Naive thymus-derived CD8-positive, alpha-beta T cell (primary cell): ENCODE measurements around the gene TMEM131. TPM values are rescaled to one million over a fixed set of nuclear protein-coding genes. Genes with fewer than 3 reads are reported as not detected.

Experiments used
- ATAC-seq, 2 donors: fragments of 150-1000 bp; cut with Tn5 transposase in 1 of 2; sonication (Bioruptor Pico), chemical (Tn5 transposase) in 1 of 2; 1 replicate in 1 of 2; 2 replicates in 1 of 2; pipeline ENCODE4 v1.10.0; 2021; ENCODE audit warnings: mild to moderate bottlenecking in 2 of 2, moderate library complexity in 2 of 2
- POLR2A ChIA-PET: fragments of 350-600 bp; sonication (Branson Sonifier 250); formaldehyde crosslinking; loops from one replicate; lab custom pipeline; 2021; ENCODE audit warnings: antibody characterized with exemption; lab: Charles Lee
- DNase-seq, 10 donors: peaks; one replicate each; pipeline versions ENCODE4 v3.0.0 to v3.0.0-alpha.2; 2020 to 2022
- H3K27ac Mint-ChIP-seq, 10 donors: one replicate each; pipeline ENCODE4 v1.8.0; 2020 to 2022; ENCODE audit warnings: mild to moderate bottlenecking in 10 of 10, mixed read lengths in 10 of 10, moderate library complexity in 4 of 10, inconsistent platforms in 1 of 10
- H3K27me3 Mint-ChIP-seq, 5 donors: one replicate each; pipeline ENCODE4 v1.8.0; 2021 to 2022; ENCODE audit warnings: mixed read lengths in 5 of 5
- H3K36me3 Mint-ChIP-seq, 3 donors: one replicate each; pipeline ENCODE4 v1.8.0; 2020 to 2022; ENCODE audit warnings: mixed read lengths in 3 of 3, mild to moderate bottlenecking in 2 of 3, inconsistent platforms in 1 of 3
- H3K4me1 Mint-ChIP-seq, 4 donors: one replicate each; pipeline ENCODE4 v1.8.0; 2021 to 2022; ENCODE audit warnings: mixed read lengths in 4 of 4
- H3K4me3 Mint-ChIP-seq, 10 donors: one replicate each; pipeline ENCODE4 v1.8.0; 2020 to 2022; ENCODE audit warnings: mild to moderate bottlenecking in 10 of 10, mixed read lengths in 10 of 10, moderate library complexity in 6 of 10, inconsistent platforms in 1 of 10
- H3K9me3 Mint-ChIP-seq, 9 donors: one replicate each; pipeline ENCODE4 v1.8.0; 2020 to 2022; ENCODE audit warnings: mixed read lengths in 9 of 9, mild to moderate bottlenecking in 3 of 9, inconsistent platforms in 1 of 9, moderate library complexity in 1 of 9
- polyA plus RNA-seq, 3 donors: library from polyadenylated mRNA; unstranded; fragments of 300-500 nt; fragmentation: Illumina TruSeq; gene quantifications; one replicate each; pipeline ENCODE4 v1.2.3, GENCODE V29; 2021
- total RNA-seq, 8 experiments: library from RNA in 2 of 8; stranded (reverse) in 2 of 8; gene quantifications; one replicate each; pipeline ENCODE4 v1.2.3 and lab custom pipeline; 2021 to 2026

TMEM131 gene
- total and polyA plus RNA-seq, 5 experiments from 2014 or later = 11.4 to 61.4 (median 18.1) TPM

DNA sequence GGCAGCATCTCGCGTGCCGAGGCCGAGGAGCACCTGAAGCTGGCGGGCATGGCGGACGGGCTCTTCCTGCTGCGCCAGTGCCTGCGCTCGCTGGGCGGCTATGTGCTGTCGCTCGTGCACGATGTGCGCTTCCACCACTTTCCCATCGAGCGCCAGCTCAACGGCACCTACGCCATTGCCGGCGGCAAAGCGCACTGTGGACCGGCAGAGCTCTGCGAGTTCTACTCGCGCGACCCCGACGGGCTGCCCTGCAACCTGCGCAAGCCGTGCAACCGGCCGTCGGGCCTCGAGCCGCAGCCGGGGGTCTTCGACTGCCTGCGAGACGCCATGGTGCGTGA, 271.7 kb downstream of the TMEM131 start:
- peaks cover 44 to 92% (median 82%) of the 10 kb centered on the region in 4 donors for H3K4me1 Mint-ChIP-seq
- H3K4me3 Mint-ChIP-seq = peak overlapping the region in 2 of 10 donors; percentile 43 to 60
- POLR2A ChIA-PET = interaction anchor here (0.9 to 9.5 kb wide), 3 partner anchors 11 to 20 kb away, joined by 3 to 49 read pairs (median 3); partner anchors contain the start of gene ZAP70
- H3K9me3 Mint-ChIP-seq = no peaks in the 10 kb centered on the region
- H3K27ac Mint-ChIP-seq = peak overlapping the region in 1 of 10 donors; percentile 67
- peaks cover 8 to 98% (median 42%) of the 10 kb centered on the region in 3 donors for H3K36me3 Mint-ChIP-seq
- no peaks in the 10 kb centered on the region for H3K27me3 Mint-ChIP-seq
- ATAC-seq = no peak
- DNase-seq = no peak

- peak overlapping the region; percentile 60 to 91 (median 77) for H3K27ac Mint-ChIP-seq
- POLR2A ChIA-PET = interaction anchor here (0.9 to 9.5 kb wide), 4 partner anchors 10 to 20 kb away, joined by 3 to 49 read pairs (median 3); partner anchors contain the start of gene ZAP70
- H3K27me3 Mint-ChIP-seq = no peaks in the 10 kb centered on the region
- H3K4me1 Mint-ChIP-seq = peaks cover 48 to 92% (median 85%) of the 10 kb centered on the region in 4 donors
- H3K36me3 Mint-ChIP-seq = peaks cover 8 to 97% (median 39%) of the 10 kb centered on the region in 3 donors
- no peaks in the 10 kb centered on the region for H3K9me3 Mint-ChIP-seq
- no peak for ATAC-seq
- no peak for DNase-seq
- H3K4me3 Mint-ChIP-seq = peak overlapping the region in 6 of 10 donors; percentile 8 to 51 (median 41)
Observed at GRCh38 chr2:97723156-97724072, 272.3 kb downstream of the TMEM131 start.

- H3K36me3 Mint-ChIP-seq = peaks cover 5 to 85% (median 42%) of the 10 kb centered on the region in 3 donors
- H3K9me3 Mint-ChIP-seq = no peaks in the 10 kb centered on the region
- peaks cover 45 to 89% (median 85%) of the 10 kb centered on the region in 4 donors for H3K4me1 Mint-ChIP-seq
- ATAC-seq (no peak), DNase-seq (no peak)
- POLR2A ChIA-PET = interaction anchor here (0.8 to 9.5 kb wide), 3 partner anchors 9 to 58 kb away, joined by 3 to 49 read pairs (median 4); partner anchors contain the start of genes ACTR1B and ZAP70
- H3K4me3 Mint-ChIP-seq = peak overlapping the region in 6 of 10 donors; percentile 4 to 51 (median 38)
- no peaks in the 10 kb centered on the region for H3K27me3 Mint-ChIP-seq
- H3K27ac Mint-ChIP-seq = peak overlapping the region; percentile 63 to 89 (median 78)
Observed at GRCh38 chr2:97722227-97722626, 273.5 kb downstream of the TMEM131 start.

DNA sequence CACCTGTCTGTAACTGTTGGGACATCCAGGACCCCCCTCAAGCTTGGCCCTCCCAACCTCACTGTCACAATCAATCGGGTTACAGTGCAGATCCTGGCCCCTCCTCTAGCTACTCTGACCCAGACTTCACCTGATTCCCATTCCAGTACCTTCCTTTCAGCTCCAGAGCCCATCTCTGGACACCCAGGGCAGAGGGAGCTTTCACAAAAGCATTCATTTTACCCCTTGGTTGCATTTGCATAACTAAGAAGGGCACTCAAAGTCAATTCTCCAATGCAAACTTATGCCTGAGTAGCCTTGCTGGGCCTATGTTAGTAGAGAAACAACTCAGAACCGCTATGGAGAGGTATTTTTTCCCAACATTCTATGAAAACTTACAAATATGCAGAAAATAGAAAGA, 275.0 kb downstream of the TMEM131 start:
- ATAC-seq (no peak), DNase-seq (peak in 1 of 10 donors; percentile 43)
- POLR2A ChIA-PET = interaction anchor here (0.7 kb wide), 1 partner anchor 26 kb away, joined by 4 read pairs; no protein-coding TSS in a partner anchor
- H3K4me1 Mint-ChIP-seq = peaks cover 51 to 88% (median 85%) of the 10 kb centered on the region in 4 donors
- peaks cover 5 to 82% (median 36%) of the 10 kb centered on the region in 3 donors for H3K36me3 Mint-ChIP-seq
- no peaks in the 10 kb centered on the region for H3K27me3 Mint-ChIP-seq
- no peaks in the 10 kb centered on the region for H3K9me3 Mint-ChIP-seq
- peak overlapping the region; percentile 93 to 100 (median 98) for H3K27ac Mint-ChIP-seq
- H3K4me3 Mint-ChIP-seq = peak overlapping the region; percentile 36 to 99 (median 73)

DNA sequence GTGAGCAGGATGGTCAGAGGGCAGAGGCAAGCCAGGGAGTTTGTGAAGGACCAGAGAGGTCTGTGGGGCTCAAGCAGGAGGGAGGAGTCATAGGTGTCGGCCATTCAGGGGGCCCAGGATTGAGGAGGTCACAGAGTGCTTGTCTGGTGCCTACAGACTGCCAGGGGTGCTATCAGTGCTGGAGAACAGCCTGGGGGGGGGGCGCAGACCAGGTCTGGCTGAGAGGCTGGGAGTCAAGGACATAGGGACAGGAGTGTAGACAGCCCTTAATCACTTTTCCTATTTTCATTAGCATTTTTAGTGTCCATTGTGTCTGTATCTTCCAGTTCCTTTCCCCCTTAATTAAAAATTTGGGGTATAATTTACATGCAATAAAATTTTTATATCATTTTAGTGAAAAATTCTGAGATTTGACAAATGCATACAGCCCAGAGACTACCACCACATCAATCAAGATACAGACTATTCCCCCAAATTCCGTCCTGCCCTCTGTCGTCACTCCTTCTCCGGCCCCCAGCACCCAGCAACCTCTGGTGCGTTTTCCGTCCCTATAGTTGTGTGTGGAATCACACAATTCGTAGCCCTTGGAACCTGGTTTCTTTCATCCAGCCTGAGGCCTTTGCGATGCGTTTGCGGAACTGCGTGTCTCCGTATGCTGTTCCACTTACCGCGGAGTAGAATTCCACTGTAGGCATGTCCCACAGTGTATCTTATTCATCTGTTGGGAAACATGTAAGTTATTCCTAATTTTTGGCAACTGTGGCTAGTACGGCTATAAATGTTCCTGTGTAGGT, 276.2 kb downstream of the TMEM131 start:
- peaks cover 58 to 86% (median 84%) of the 10 kb centered on the region in 4 donors for H3K4me1 Mint-ChIP-seq
- no peaks in the 10 kb centered on the region for H3K9me3 Mint-ChIP-seq
- ATAC-seq (peak in 1 of 2 donors; percentile 2), DNase-seq (peak in 1 of 10 donors; percentile 55)
- peak overlapping the region; percentile 93 to 100 (median 99) for H3K27ac Mint-ChIP-seq
- POLR2A ChIA-PET = interaction anchor here (0.6 to 12.8 kb wide), 5 partner anchors 10 to 753 kb away, joined by 4 to 159 read pairs (median 5); partner anchors contain the start of gene COX5B
- peak overlapping the region; percentile 88 to 99 (median 94) for H3K4me3 Mint-ChIP-seq
- H3K27me3 Mint-ChIP-seq = no peaks in the 10 kb centered on the region
- peaks cover 5 to 82% (median 39%) of the 10 kb centered on the region in 3 donors for H3K36me3 Mint-ChIP-seq

GRCh38 chr2:97718942-97719341, 276.8 kb downstream of the TMEM131 start:
- peak; percentile 34 to 35 for ATAC-seq
- H3K9me3 Mint-ChIP-seq = no peaks in the 10 kb centered on the region
- H3K36me3 Mint-ChIP-seq = peaks cover 5 to 76% (median 44%) of the 10 kb centered on the region in 3 donors
- H3K4me3 Mint-ChIP-seq = peak overlapping the region; percentile 88 to 99 (median 94)
- peak in 3 of 10 donors; percentile 22 to 59 (median 46) for DNase-seq
- H3K27me3 Mint-ChIP-seq = no peaks in the 10 kb centered on the region
- peak overlapping the region; percentile 93 to 100 (median 99) for H3K27ac Mint-ChIP-seq
- POLR2A ChIA-PET = interaction anchor here (0.6 to 12.8 kb wide), 11 partner anchors 9 to 1181 kb away, joined by 3 to 159 read pairs (median 5); partner anchors contain the start of genes ANKRD36B and COX5B
- H3K4me1 Mint-ChIP-seq = peaks cover 58 to 89% (median 82%) of the 10 kb centered on the region in 4 donors

DNA sequence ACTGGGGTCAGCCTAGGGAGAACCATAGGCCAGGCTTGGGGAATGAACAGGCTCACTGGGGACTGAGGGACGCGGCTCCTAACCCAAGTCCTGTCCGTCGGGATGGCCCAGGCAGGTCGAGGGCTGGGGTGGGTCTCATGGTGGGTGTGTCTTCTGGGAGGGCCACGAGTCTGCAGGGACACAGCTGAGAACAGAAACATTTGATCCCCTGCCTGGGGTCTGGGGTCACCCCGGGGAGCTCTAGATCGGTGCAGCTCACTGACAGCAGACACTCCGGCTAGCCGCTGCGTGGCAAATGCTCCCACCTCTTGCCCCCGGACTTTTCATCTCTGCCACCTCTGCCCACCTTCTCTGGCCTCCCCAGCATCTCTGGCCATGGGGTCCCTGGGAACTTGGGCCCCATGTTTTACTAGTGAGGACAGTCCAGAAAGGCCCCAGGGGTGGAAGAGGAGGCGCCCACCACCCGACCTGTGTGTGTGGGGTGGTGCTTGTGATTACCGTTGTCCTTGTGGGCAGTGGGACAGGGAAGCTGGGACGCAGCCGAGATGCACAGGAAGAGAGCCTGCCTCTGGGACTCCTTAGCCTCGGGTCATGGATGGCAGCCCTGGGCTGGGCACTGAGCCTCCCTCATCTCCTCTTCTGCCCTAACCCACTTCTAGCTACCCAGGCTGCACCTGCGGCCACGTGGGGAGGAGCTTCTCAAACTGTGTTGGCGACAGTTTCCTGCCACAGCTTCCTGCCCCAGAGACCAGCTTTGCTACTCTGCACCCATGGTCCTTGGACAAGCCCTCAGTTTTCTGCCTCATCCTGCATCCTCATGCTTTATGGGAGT, 277.5 kb downstream of the TMEM131 start:
- Mint-ChIP-seq H3K27me3 (no peaks in the 10 kb centered on the region), H3K9me3 (no peaks in the 10 kb centered on the region), H3K4me3 (peak overlapping the region; percentile 88 to 99 (median 94)), H3K27ac (peak overlapping the region; percentile 93 to 100 (median 99)), H3K36me3 (peaks cover 5 to 72% (median 48%) of the 10 kb centered on the region in 3 donors), H3K4me1 (peaks cover 59 to 90% (median 80%) of the 10 kb centered on the region in 4 donors)
- ATAC-seq (peak; percentile 81 to 93), DNase-seq (peak; percentile 52 to 87 (median 73))
- POLR2A ChIA-PET = interaction anchor here (0.6 to 12.8 kb wide), 13 partner anchors 9 to 1180 kb away, joined by 3 to 159 read pairs (median 5); partner anchors contain the start of genes ANKRD36B and COX5B

DNA sequence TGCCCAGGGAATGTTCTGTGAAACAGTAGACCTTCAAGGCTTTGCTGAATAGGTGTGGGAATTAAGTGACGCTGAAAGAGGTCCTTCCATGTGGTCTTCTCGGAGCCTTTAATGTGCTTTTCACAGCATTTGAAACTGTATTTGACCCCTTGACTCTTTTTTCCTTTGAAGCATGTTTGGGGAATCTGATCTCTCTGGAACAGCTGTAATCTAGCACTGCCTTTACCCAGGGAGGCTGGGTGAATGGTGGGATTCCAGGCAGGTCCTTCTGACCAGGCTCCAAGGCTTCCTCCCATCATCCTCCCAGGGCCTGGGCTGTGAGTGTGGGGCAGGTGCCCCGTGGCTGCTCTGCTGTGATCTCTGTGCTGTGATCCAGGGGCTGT, 278.1 kb downstream of the TMEM131 start:
- POLR2A ChIA-PET = interaction anchor here (1.2 to 12.8 kb wide), 6 partner anchors 8 to 128 kb away, joined by 4 to 159 read pairs (median 7); partner anchors contain the start of gene ANKRD36B
- H3K27me3 Mint-ChIP-seq = no peaks in the 10 kb centered on the region
- H3K4me1 Mint-ChIP-seq = peaks cover 59 to 88% (median 80%) of the 10 kb centered on the region in 4 donors
- H3K4me3 Mint-ChIP-seq = peak overlapping the region; percentile 88 to 99 (median 94)
- H3K9me3 Mint-ChIP-seq = no peaks in the 10 kb centered on the region
- DNase-seq (no peak), ATAC-seq (no peak)
- peaks cover 5 to 65% (median 44%) of the 10 kb centered on the region in 3 donors for H3K36me3 Mint-ChIP-seq
- H3K27ac Mint-ChIP-seq = peak overlapping the region; percentile 93 to 100 (median 99)

GRCh38 chr2:97716695-97717612, 278.8 kb downstream of the TMEM131 start:
- DNase-seq (peak in 1 of 10 donors; percentile 56), ATAC-seq (no peak)
- Mint-ChIP-seq H3K9me3 (no peaks in the 10 kb centered on the region), H3K4me3 (peak overlapping the region; percentile 88 to 99 (median 94)), H3K36me3 (peaks cover 5 to 59% (median 44%) of the 10 kb centered on the region in 3 donors), H3K27me3 (no peaks in the 10 kb centered on the region), H3K4me1 (peaks cover 63 to 91% (median 80%) of the 10 kb centered on the region in 4 donors), H3K27ac (peak overlapping the region; percentile 93 to 100 (median 99))
- POLR2A ChIA-PET = interaction anchor here (0.6 to 12.8 kb wide), 6 partner anchors 12 to 1473 kb away, joined by 3 to 159 read pairs (median 6); no protein-coding TSS in a partner anchor
